NT2/D1 (cell line): Measurements from ENCODE around the gene EEF2.
"Not testable (repeated sequence)": the region's sequence is repeated elsewhere in the genome, so short reads cannot be mapped to it uniquely, and the experiment has no call there.

Source experiments
- DNase-seq: peaks from one replicate; pipeline ENCODE4 v3.0.0-alpha.2; 2011; ENCODE audit warnings: low read depth, low spot score
- H3K27me3 ChIP-seq: 2 replicates; pipeline ENCODE4 v1.6.0; 2011; ENCODE audit warnings: mild to moderate bottlenecking; ENCODE audit not compliant: insufficient read length, insufficient read depth
- H3K36me3 ChIP-seq: 2 replicates; pipeline ENCODE4 v1.6.1; 2011; ENCODE audit warnings: mild to moderate bottlenecking, low read length, mixed read lengths; ENCODE audit not compliant: insufficient read depth, insufficient read length
- H3K4me1 ChIP-seq: 2 replicates; pipeline ENCODE4 v1.5.1; 2011; ENCODE audit not compliant: insufficient read depth, insufficient read length
- H3K4me3 ChIP-seq: 2 replicates; pipeline ENCODE4 v1.5.1; 2011; ENCODE audit warnings: low read depth; ENCODE audit not compliant: insufficient read length
- H3K9ac ChIP-seq: 2 replicates; pipeline ENCODE4 v1.6.0; 2011; ENCODE audit warnings: low read depth; ENCODE audit not compliant: insufficient read length
- H3K9me3 ChIP-seq: 2 replicates; pipeline ENCODE4 v1.5.1; 2011; ENCODE audit warnings: mild to moderate bottlenecking, low read length; ENCODE audit not compliant: insufficient read depth
- SUZ12 ChIP-seq: IDR thresholded peaks from 2 replicates; pipeline ENCODE4 v1.6.1; 2011; ENCODE audit not compliant: insufficient read length, insufficient read depth; ENCODE audit errors: extremely low read depth
- YY1 ChIP-seq: IDR thresholded peaks from 2 replicates; pipeline ENCODE4 v1.6.1; 2011; ENCODE audit not compliant: insufficient read length, insufficient read depth
- ZNF274 ChIP-seq: IDR thresholded peaks from 2 replicates; pipeline ENCODE4 v1.6.1; 2011; ENCODE audit warnings: mild to moderate bottlenecking, low read depth, low read length

EEF2 gene

GRCh38 chr19:3963458-3964255 lies 21.6 kb downstream of the EEF2 start:
- Histone ChIP-seq H3K36me3 (peaks cover 92% of the 10 kb centered on the region), H3K4me3 (no peak overlapping the region), H3K9ac (no peak overlapping the region), H3K9me3 (no peaks in the 10 kb centered on the region), H3K4me1 (peaks cover 16% of the 10 kb centered on the region), H3K27me3 (no peaks in the 10 kb centered on the region)
- DNase-seq = no peak
- TF ChIP-seq YY1 (no peak), ZNF274 (no peak), SUZ12 (no peak)

GRCh38 chr19:3961007-3961406 lies 24.3 kb downstream of the EEF2 start:
- H3K4me1 ChIP-seq = peaks cover 5% of the 10 kb centered on the region
- no peaks in the 10 kb centered on the region for H3K27me3 ChIP-seq
- peaks cover 90% of the 10 kb centered on the region for H3K36me3 ChIP-seq
- no peak for TF ChIP-seq SUZ12
- TF ChIP-seq ZNF274 = no peak
- H3K9ac ChIP-seq = peak overlapping the region; percentile 42
- H3K9me3 ChIP-seq = no peaks in the 10 kb centered on the region
- H3K4me3 ChIP-seq = no peak overlapping the region
- no peak for DNase-seq

GRCh38 chr19:3959766-3960131 lies 25.5 kb downstream of the EEF2 start:
- no peak for DNase-seq
- H3K36me3 ChIP-seq = peaks cover 86% of the 10 kb centered on the region
- no peaks in the 10 kb centered on the region for H3K27me3 ChIP-seq
- H3K4me1 ChIP-seq = no peaks in the 10 kb centered on the region
- TF ChIP-seq ZNF274 (no peak), SUZ12 (no peak), YY1 (no peak)
- no peak overlapping the region for H3K4me3 ChIP-seq
- H3K9me3 ChIP-seq = no peaks in the 10 kb centered on the region
- no peak overlapping the region for H3K9ac ChIP-seq

GRCh38 chr19:3958836-3959765 lies 26.2 kb downstream of the EEF2 start:
- Histone ChIP-seq H3K27me3 (no peaks in the 10 kb centered on the region), H3K9ac (no peak overlapping the region), H3K9me3 (no peaks in the 10 kb centered on the region), H3K4me3 (no peak overlapping the region), H3K36me3 (peaks cover 85% of the 10 kb centered on the region), H3K4me1 (peaks cover 2% of the 10 kb centered on the region)
- DNase-seq = no peak
- TF ChIP-seq SUZ12 (no peak), YY1 (no peak), ZNF274 (no peak)

GRCh38 chr19:3955688-3956087 lies 29.6 kb downstream of the EEF2 start:
- peak overlapping the region; percentile 28 for H3K9ac ChIP-seq
- H3K4me1 ChIP-seq = peaks cover 20% of the 10 kb centered on the region
- peaks cover 61% of the 10 kb centered on the region for H3K36me3 ChIP-seq

GRCh38 chr19:3955276-3955675 lies 30.0 kb downstream of the EEF2 start:
- peaks cover 21% of the 10 kb centered on the region for H3K4me1 ChIP-seq
- not testable (repeated sequence) for H3K9ac ChIP-seq, DNase-seq, H3K27me3 ChIP-seq, H3K9me3 ChIP-seq, H3K4me3 ChIP-seq
- H3K36me3 ChIP-seq = peaks cover 57% of the 10 kb centered on the region

More at GRCh38 chr19:3955688-3956087, 29.6 kb downstream of the EEF2 start:
- no peaks in the 10 kb centered on the region for H3K9me3 ChIP-seq
- TF ChIP-seq ZNF274 = no peak
- TF ChIP-seq SUZ12 = no peak
- no peak for TF ChIP-seq YY1
- no peaks in the 10 kb centered on the region for H3K27me3 ChIP-seq
- no peak for DNase-seq
- no peak overlapping the region for H3K4me3 ChIP-seq

GRCh38 chr19:3954107-3954506 lies 31.2 kb downstream of the EEF2 start:
- no peak for TF ChIP-seq YY1
- TF ChIP-seq ZNF274 = no peak
- TF ChIP-seq SUZ12 = no peak

GRCh38 chr19:3952755-3953276 lies 32.4 kb downstream of the EEF2 start:
- not testable (repeated sequence) for H3K27me3 ChIP-seq, DNase-seq, H3K9me3 ChIP-seq, H3K4me3 ChIP-seq, H3K9ac ChIP-seq
- peaks cover 23% of the 10 kb centered on the region for H3K4me1 ChIP-seq
- peaks cover 35% of the 10 kb centered on the region for H3K36me3 ChIP-seq

More at GRCh38 chr19:3954107-3954506, 31.2 kb downstream of the EEF2 start:
- no peaks in the 10 kb centered on the region for H3K9me3 ChIP-seq
- no peak for DNase-seq
- H3K4me1 ChIP-seq = peaks cover 23% of the 10 kb centered on the region
- H3K36me3 ChIP-seq = peaks cover 47% of the 10 kb centered on the region
- no peak overlapping the region for H3K4me3 ChIP-seq
- no peak overlapping the region for H3K9ac ChIP-seq
- H3K27me3 ChIP-seq = no peaks in the 10 kb centered on the region
